Amniotic stem cell (primary cell): Measurements from ENCODE around the gene ADCY10.
"Not testable (repeated sequence)": the region's sequence is repeated elsewhere in the genome, so short reads cannot be mapped to it uniquely, and the experiment has no call there.

Experiments used
- DNase-seq: peaks from one replicate; lab custom pipeline; 2025; lab: John Stamatoyannopoulos, UW

The ADCY10 gene

GRCh38 chr1:167913895-167914496 is at the start of gene ADCY10:
TSS of gene ADCY10 (minus strand) at chr1:167914134. CDS start at chr1:167905140, 8,994 bp downstream.
- no peak for DNase-seq

GRCh38 chr1:167957710-167958109 is 43.8 kb upstream of the ADCY10 start:
- no peak for DNase-seq

GRCh38 chr1:167955915-167956314 is 42.0 kb upstream of the ADCY10 start:
- no peak for DNase-seq

GRCh38 chr1:167950569-167950968 is 36.6 kb upstream of the ADCY10 start:
- no peak for DNase-seq

- no peak for DNase-seq
Measured at GRCh38 chr1:167949785-167950184, 35.9 kb upstream of the ADCY10 start.

GRCh38 chr1:167947733-167948132 is 33.8 kb upstream of the ADCY10 start:
- no peak for DNase-seq

GRCh38 chr1:167943541-167943940 is 29.6 kb upstream of the ADCY10 start:
- no peak for DNase-seq

GRCh38 chr1:167940264-167940663 is 26.3 kb upstream of the ADCY10 start:
- no peak for DNase-seq

- no peak for DNase-seq
Measured at GRCh38 chr1:167938080-167938636, 24.2 kb upstream of the ADCY10 start.

- no peak for DNase-seq
Measured at GRCh38 chr1:167937709-167938010, 23.7 kb upstream of the ADCY10 start.

GRCh38 chr1:167936930-167937708 is 23.2 kb upstream of the ADCY10 start, which contains the start of gene MPC2:
TSS of gene MPC2 (minus strand) at chr1:167937072. CDS start at chr1:167935841, 1,231 bp downstream.
- DNase-seq: peak; percentile 63

- DNase-seq: peak; percentile 95
Measured at GRCh38 chr1:167936068-167936929, 22.4 kb upstream of the ADCY10 start, which contains the start of gene DCAF6. TSS of gene DCAF6 (plus strand) at chr1:167936683. CDS start at chr1:167936912, 229 bp downstream.

- no peak for DNase-seq
Measured at GRCh38 chr1:167935216-167936067, 21.5 kb upstream of the ADCY10 start.

GRCh38 chr1:167934426-167935215 is 20.7 kb upstream of the ADCY10 start:
- peak; percentile 6 for DNase-seq

GRCh38 chr1:167933788-167934187 is 19.9 kb upstream of the ADCY10 start:
- no peak for DNase-seq

- no peak for DNase-seq
Measured at GRCh38 chr1:167929725-167930124, 15.8 kb upstream of the ADCY10 start.

- DNase-seq: not testable (repeated sequence)
Measured at GRCh38 chr1:167928919-167929318, 15.0 kb upstream of the ADCY10 start.

GRCh38 chr1:167928457-167928852 is 14.5 kb upstream of the ADCY10 start:
- DNase-seq: no peak

- DNase-seq: no peak
Measured at GRCh38 chr1:167927046-167927754, 13.3 kb upstream of the ADCY10 start.

GRCh38 chr1:167926486-167926997 is 12.6 kb upstream of the ADCY10 start:
- no peak for DNase-seq
